SU-DHL-6 (cell line): ENCODE measurements around the gene IL11.

Experiments
- H2AFZ ChIP-seq: fragments of 200-600 bp; sonication (generic); 2 replicates; pipeline ENCODE4 v1.6.1; 2014; ENCODE audit warnings: low read depth, mild to moderate bottlenecking, moderate library complexity, mixed read lengths, antibody characterized with exemption, low read length; ENCODE audit not compliant: severe bottlenecking
- H3F3A ChIP-seq: fragments of 200-600 bp; shearing (Covaris generic); 2 replicates; pipeline ENCODE4 v1.6.0; 2016; ENCODE audit warnings: antibody characterized with exemption, mild to moderate bottlenecking; ENCODE audit not compliant: insufficient read depth
- H3K27ac ChIP-seq: fragments of 200-600 bp; sonication (generic); 2 replicates; pipeline ENCODE4 v1.5.1; 2016; ENCODE audit warnings: low read depth, mild to moderate bottlenecking, low read length, moderate library complexity, mixed read lengths
- H3K27me3 ChIP-seq: fragments of 200-600 bp; sonication (generic), shearing (Covaris generic); 2 replicates; pipeline ENCODE4 v1.6.0; 2014; ENCODE audit warnings: mild to moderate bottlenecking, low read length
- H3K36me3 ChIP-seq: fragments of 200-600 bp; sonication (generic); 2 replicates; pipeline ENCODE4 v1.6.1; 2014; ENCODE audit warnings: mild to moderate bottlenecking, low read length, mixed read lengths
- H3K4me2 ChIP-seq: fragments of 300-600, 200-600 bp; shearing (Covaris generic), sonication (generic); 2 replicates; pipeline ENCODE4 v1.6.0; 2014; ENCODE audit warnings: low read length, low read depth, mild to moderate bottlenecking; ENCODE audit not compliant: poor library complexity, severe bottlenecking
- H3K4me3 ChIP-seq: fragments of 200-600 bp; sonication (generic); 2 replicates; pipeline ENCODE4 v1.5.1; 2014; ENCODE audit warnings: antibody characterized with exemption, low read length, mild to moderate bottlenecking, mixed read lengths; ENCODE audit not compliant: insufficient read depth, poor library complexity, severe bottlenecking
- H3K79me2 ChIP-seq: fragments of 200-600 bp; sonication (generic); 2 replicates; pipeline ENCODE4 v1.6.1; 2014; ENCODE audit warnings: mild to moderate bottlenecking, low read length, moderate library complexity; ENCODE audit not compliant: insufficient read depth
- H3K9ac ChIP-seq: fragments of 200-600 bp; sonication (generic); 2 replicates; pipeline ENCODE4 v1.7.0; 2014; ENCODE audit warnings: mild to moderate bottlenecking, low read length
- H3K9me2 ChIP-seq: fragments of 200-600 bp; sonication (generic); replicated peaks from 2 replicates; pipeline ENCODE4 v1.6.1; 2014; ENCODE audit warnings: low read length; ENCODE audit not compliant: insufficient read depth
- H3K9me3 ChIP-seq: fragments of 200-600 bp; sonication (generic); 2 replicates; pipeline ENCODE4 v1.6.1; 2014; ENCODE audit warnings: low read length, mixed read lengths; ENCODE audit not compliant: insufficient read depth
- H4K20me1 ChIP-seq: fragments of 200-600 bp; sonication (generic); 2 replicates; pipeline ENCODE4 v1.6.1; 2014; ENCODE audit warnings: low read depth, mild to moderate bottlenecking, antibody characterized with exemption, low read length, moderate library complexity, mixed read lengths
- CTCF ChIP-seq: fragments of 200-600 bp; sonication (generic); IDR thresholded peaks from one replicate; pipeline ENCODE4 v1.5.1; 2017; ENCODE audit warnings: antibody characterized with exemption, mild to moderate bottlenecking, low read length, moderate library complexity; ENCODE audit not compliant: insufficient read depth, poor library complexity, severe bottlenecking
- EZH2phosphoT487 ChIP-seq: fragments of 200-600 bp; sonication (generic), shearing (Covaris generic); conservative IDR thresholded peaks from 2 replicates; pipeline ENCODE4 v1.6.1; 2018; ENCODE audit warnings: mild to moderate bottlenecking, antibody characterized with exemption, low read length, moderate library complexity, mixed read lengths

Gene IL11

GRCh38 chr19:55362990-55363716, 7.1 kb downstream of the IL11 start, which contains the start of gene GARIN5B:
Gene GARIN5B (minus strand): TSS chr19:55363260. CDS start chr19:55363066, 194 bp downstream.
- H3K27ac ChIP-seq: no peak within 1 kb of the TSS
- H3F3A ChIP-seq: no peaks in the 10 kb centered on the region
- no peak within 1 kb of the TSS for H3K4me3 ChIP-seq
- no peak for TF ChIP-seq EZH2phosphoT487
- TF ChIP-seq CTCF: no peak
- no peak within 1 kb of the TSS for H3K9ac ChIP-seq
- no peaks in the 10 kb centered on the region for H4K20me1 ChIP-seq
- H3K36me3 ChIP-seq: no peaks in the 10 kb centered on the region
- H2AFZ ChIP-seq: no peak within 1 kb of the TSS
- H3K4me2 ChIP-seq: no peak within 1 kb of the TSS
- H3K9me2 ChIP-seq: no peaks in the 10 kb centered on the region
- H3K27me3 ChIP-seq: no peaks in the 10 kb centered on the region
- no peaks in the 10 kb centered on the region for H3K79me2 ChIP-seq
- no peaks in the 10 kb centered on the region for H3K9me3 ChIP-seq

- no peaks in the 10 kb centered on the region for H3K9me2 ChIP-seq
Observed at GRCh38 chr19:55362174-55362989, 7.9 kb downstream of the IL11 start.

GRCh38 chr19:55360902-55361301, 9.4 kb downstream of the IL11 start:
- Histone ChIP-seq H2AFZ (no peak overlapping the region), H3F3A (no peaks in the 10 kb centered on the region), H3K9ac (no peak overlapping the region), H3K27ac (no peak overlapping the region), H3K27me3 (no peaks in the 10 kb centered on the region), H3K9me2 (no peaks in the 10 kb centered on the region), H3K4me3 (no peak overlapping the region), H3K4me2 (no peak overlapping the region), H3K9me3 (no peaks in the 10 kb centered on the region), H3K36me3 (no peaks in the 10 kb centered on the region), H3K79me2 (no peaks in the 10 kb centered on the region), H4K20me1 (no peaks in the 10 kb centered on the region)
- TF ChIP-seq CTCF (no peak), EZH2phosphoT487 (no peak)

More at GRCh38 chr19:55362174-55362989, 7.9 kb downstream of the IL11 start:
- H3K27me3 ChIP-seq: no peaks in the 10 kb centered on the region
- no peaks in the 10 kb centered on the region for H3F3A ChIP-seq
- no peak overlapping the region for H2AFZ ChIP-seq
- H3K9ac ChIP-seq: no peak overlapping the region
- H4K20me1 ChIP-seq: no peaks in the 10 kb centered on the region
- no peaks in the 10 kb centered on the region for H3K79me2 ChIP-seq
- H3K36me3 ChIP-seq: no peaks in the 10 kb centered on the region
- TF ChIP-seq CTCF (no peak), EZH2phosphoT487 (no peak)
- H3K4me3 ChIP-seq: no peak overlapping the region
- H3K4me2 ChIP-seq: no peak overlapping the region
- no peaks in the 10 kb centered on the region for H3K9me3 ChIP-seq
- no peak overlapping the region for H3K27ac ChIP-seq
